HepG2 (cell line): ENCODE measurements around the gene RAET1E. TPM values are rescaled to one million over a fixed set of nuclear protein-coding genes. Genes with fewer than 3 reads are reported as not detected.
A peak's percentile ranks its signal among the peaks of the same experiment; 100 is the strongest.

Experiments used
- AGO2 ChIP-seq: fragments of 200-400 bp; formaldehyde crosslinking; optimal IDR thresholded peaks from 2 replicates; pipeline ENCODE3; 2017; ENCODE audit warnings: mild to moderate bottlenecking, low read depth, low read length, moderate library complexity
- ATF1 ChIP-seq: IDR thresholded peaks from 2 replicates; pipeline ENCODE4 v1.6.1; 2016; ENCODE audit warnings: mild to moderate bottlenecking, control low read depth
- ATF7 ChIP-seq, 2 experiments: fragments of 450-650 bp in 1 of 2; sonication (generic) in 1 of 2; formaldehyde crosslinking in 1 of 2; IDR thresholded peaks; 2 replicates each; pipeline versions ENCODE4 v1.4.0 to v1.6.1; 2016 to 2020; ENCODE audit warnings: antibody characterized with exemption in 1 of 2, mild to moderate bottlenecking in 1 of 2, missing genetic modification reagents in 1 of 2
- BHLHE40 ChIP-seq: IDR thresholded peaks from 2 replicates; pipeline ENCODE4 v1.6.1; 2011; ENCODE audit warnings: low read length, improper control_type of control experiment
- CAMTA2 ChIP-seq: sonication (generic); formaldehyde crosslinking; IDR thresholded peaks from 2 replicates; pipeline ENCODE4 v1.4.0; 2020; ENCODE audit warnings: mild to moderate bottlenecking, missing genetic modification reagents, borderline replicate concordance
- FOXP1 ChIP-seq, 2 experiments: fragments of 450-650 bp in 1 of 2; IDR thresholded peaks; 2 replicates each; pipeline ENCODE4 v1.6.1; 2017 to 2018; ENCODE audit warnings: antibody characterized with exemption in 1 of 2
- GRHL1 ChIP-seq: sonication (generic); formaldehyde crosslinking; conservative IDR thresholded peaks from 2 replicates; pipeline ENCODE4 v1.8.0; 2022; ENCODE audit warnings: missing genetic modification reagents
- HIC2 ChIP-seq: sonication (generic); formaldehyde crosslinking; IDR thresholded peaks from 2 replicates; pipeline ENCODE4 v1.9.0; 2022; ENCODE audit warnings: low read depth, missing genetic modification reagents
- HNF1B ChIP-seq: sonication (generic); formaldehyde crosslinking; IDR thresholded peaks from 2 replicates; pipeline ENCODE4 v1.5.1; 2020; ENCODE audit warnings: mild to moderate bottlenecking, moderate library complexity, missing genetic modification reagents
- JDP2 ChIP-seq: sonication (generic); formaldehyde crosslinking; IDR thresholded peaks from 2 replicates; pipeline ENCODE4 v1.8.1; 2022; ENCODE audit warnings: missing genetic modification reagents, borderline replicate concordance
- KDM1A ChIP-seq: IDR thresholded peaks from 2 replicates; pipeline ENCODE4 v1.6.1; 2016; ENCODE audit warnings: missing compliant biosample characterization
- KMT2A ChIP-seq: sonication (generic); formaldehyde crosslinking; IDR thresholded peaks from 2 replicates; pipeline ENCODE4 v1.4.0; 2020; ENCODE audit warnings: missing genetic modification reagents
- MEIS2 ChIP-seq: sonication (generic); formaldehyde crosslinking; IDR thresholded peaks from 2 replicates; pipeline ENCODE4 v1.9.0; 2021; ENCODE audit warnings: mild to moderate bottlenecking, missing genetic modification reagents
- MTF2 ChIP-seq: sonication (generic); formaldehyde crosslinking; IDR thresholded peaks from 2 replicates; pipeline ENCODE4 v1.5.0; 2020; ENCODE audit warnings: missing genetic modification reagents, borderline replicate concordance
- PHF5A ChIP-seq: IDR thresholded peaks from one replicate; pipeline ENCODE4 v1.6.1; 2018; ENCODE audit warnings: low read depth, missing genetic modification reagents; ENCODE audit not compliant: unreplicated experiment
- PPARG ChIP-seq: conservative IDR thresholded peaks from 2 replicates; pipeline ENCODE4 v1.6.1; 2016; ENCODE audit warnings: missing biosample characterization, missing genetic modification reagents
- RBFOX2 ChIP-seq: fragments of 200-400 bp; formaldehyde crosslinking; IDR thresholded peaks from 2 replicates; pipeline ENCODE4 v1.6.1; 2017; ENCODE audit warnings: low read depth, mild to moderate bottlenecking, low read length
- RXRA ChIP-seq: sonication (generic); formaldehyde crosslinking; IDR thresholded peaks from 2 replicates; pipeline ENCODE4 v1.5.1; 2020; ENCODE audit warnings: missing genetic modification reagents
- SNAPC2 ChIP-seq: sonication (generic); formaldehyde crosslinking; IDR thresholded peaks from 2 replicates; pipeline ENCODE4 v1.8.1; 2022; ENCODE audit warnings: mild to moderate bottlenecking, missing genetic modification reagents
- TOPORS ChIP-seq: sonication (generic); formaldehyde crosslinking; IDR thresholded peaks from 2 replicates; pipeline ENCODE4 v1.8.0; 2023; ENCODE audit warnings: mild to moderate bottlenecking, missing genetic modification reagents
- ZNF225 ChIP-seq: sonication (generic); formaldehyde crosslinking; IDR thresholded peaks from 2 replicates; pipeline ENCODE4 v1.4.0; 2020; ENCODE audit warnings: mild to moderate bottlenecking, missing genetic modification reagents
- ZNF276 ChIP-seq: sonication (generic); formaldehyde crosslinking; IDR thresholded peaks from 2 replicates; pipeline ENCODE4 v1.4.0; 2020; ENCODE audit warnings: mild to moderate bottlenecking, low read depth, missing genetic modification reagents
- polyA plus RNA-seq, 8 experiments: library from polyadenylated mRNA; depleted of rRNA in 3 of 8; stranded (reverse) in 7 of 8; unstranded in 1 of 8; fragments of >200 nt; fragmentation: Illumina TruSeq in 4 of 8; extraction: Trizol in 4 of 8; gene quantifications; 2 replicates each; pipeline versions ENCODE4 v1.2.1 to v1.2.3, GENCODE V29; 2011 to 2016; ENCODE audit warnings: low read depth in 4 of 8, missing spikeins in 1 of 8, mixed read lengths in 1 of 8; ENCODE audit not compliant: insufficient read depth in 1 of 8
- total RNA-seq, 5 experiments: library from RNA; depleted of rRNA; stranded (reverse); fragments of >200 nt; fragmentation: Illumina TruSeq; extraction: Trizol; gene quantifications; 2 replicates each; pipeline ENCODE4 v1.2.3, GENCODE V29; 2016; ENCODE audit warnings: low read depth in 1 of 5

The RAET1E gene
- total and polyA plus RNA-seq, 2 of the 13 experiments (the other 11 are each of a cell fraction or from before 2014, with no cell fraction given) = not detected

GRCh38 chr6:149860834-149861602, 36.9 kb downstream of the RAET1E start (continued):
- no peak for TF ChIP-seq GRHL1 (CRISPR knock-in tag)
- TF ChIP-seq PPARG = peak; percentile 92
- no peak for TF ChIP-seq ZNF225 (CRISPR knock-in tag)
- peak; percentile 96 for TF ChIP-seq RXRA (CRISPR knock-in tag)
- TF ChIP-seq MEIS2 (CRISPR knock-in tag) = no peak; the same call in 1 of the 2 replicates
- peak; percentile 59; the same call in 1 of the 2 replicates for TF ChIP-seq KDM1A (CRISPR knock-in tag)
- TF ChIP-seq HNF1B (CRISPR knock-in tag) = 0 out of 2 replicates have a peak, but pooled peaks have one; percentile 28
- no peak for TF ChIP-seq PHF5A (CRISPR knock-in tag)
- no peak for TF ChIP-seq ATF1 (CRISPR knock-in tag)
- peak; percentile 30; the same call in 1 of the 2 replicates for TF ChIP-seq BHLHE40
- TF ChIP-seq HIC2 = peak; percentile 78; the same call in 1 of the 2 replicates
- TF ChIP-seq ZNF276 (CRISPR knock-in tag) = no peak
- 0 out of 2 replicates have a peak, but pooled peaks have one; percentile 15 for TF ChIP-seq KMT2A (CRISPR knock-in tag)
- no peak for TF ChIP-seq MTF2 (CRISPR knock-in tag)
- peak; percentile 77; the same call in 1 of the 2 replicates for TF ChIP-seq SNAPC2 (CRISPR knock-in tag)
- TF ChIP-seq FOXP1 (IDR thresholded peaks at IDR 0.05) = peak; percentile 90
- peak; percentile 98 for TF ChIP-seq FOXP1 (CRISPR knock-in tag; IDR thresholded peaks at IDR 0.05)
- TF ChIP-seq RBFOX2 = no peak
- no peak for TF ChIP-seq JDP2
- TF ChIP-seq AGO2 = no peak
- no peak for TF ChIP-seq CAMTA2
- TF ChIP-seq TOPORS (CRISPR knock-in tag) = 0 out of 2 replicates have a peak, but pooled peaks have one; percentile 48
- no peak for TF ChIP-seq ATF7 (IDR thresholded peaks at IDR 0.05)
- TF ChIP-seq ATF7 (CRISPR knock-in tag; IDR thresholded peaks at IDR 0.05) = no peak
